ENCODE measurements around the gene AGTR1.

DNA sequence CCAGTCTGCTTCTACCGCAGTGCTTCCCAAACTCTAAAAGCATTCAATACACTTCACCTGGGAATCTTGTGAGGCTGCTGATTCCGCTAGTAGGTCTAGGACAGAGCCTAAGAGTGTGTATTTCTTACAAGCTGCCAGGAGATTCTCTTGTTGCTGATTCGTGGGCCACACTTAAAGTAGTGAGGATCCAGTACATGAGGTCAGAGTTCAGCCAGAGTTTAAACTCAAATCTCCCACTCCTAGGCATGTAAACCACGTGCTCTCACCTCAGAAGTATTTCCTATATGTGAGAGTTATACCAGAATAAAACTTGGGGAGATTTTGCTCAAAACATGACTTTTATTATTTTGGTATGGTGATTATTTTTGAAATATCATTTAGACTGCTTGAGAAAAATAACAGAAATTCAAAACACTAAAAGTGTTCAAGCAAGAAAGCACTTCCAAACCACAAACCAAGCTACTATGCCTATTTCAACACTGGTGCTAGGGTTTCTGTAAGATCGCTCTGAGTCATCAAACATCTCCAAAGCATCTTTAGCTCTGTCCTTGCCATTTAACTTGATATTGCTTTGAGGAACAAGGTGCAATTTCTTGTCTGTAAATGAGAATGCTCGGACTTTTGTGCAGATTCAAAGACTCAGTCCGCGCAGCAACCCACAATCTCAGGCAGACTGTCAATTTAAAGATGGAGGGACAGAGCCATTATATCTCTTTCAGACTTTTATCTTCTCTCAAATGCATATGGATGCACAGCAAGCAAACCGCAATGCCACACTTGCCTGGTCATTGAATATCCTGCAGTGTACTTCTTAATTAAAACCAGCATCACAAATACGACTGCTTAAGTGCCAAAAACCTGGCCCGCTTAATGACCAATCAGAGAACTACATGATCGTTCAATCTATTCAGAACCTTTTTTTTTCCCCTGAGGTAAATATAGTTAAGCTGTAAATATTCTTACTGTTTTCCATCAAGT, 59.8 kb downstream of the AGTR1 start:
- TF ChIP-seq, protein P1, sequence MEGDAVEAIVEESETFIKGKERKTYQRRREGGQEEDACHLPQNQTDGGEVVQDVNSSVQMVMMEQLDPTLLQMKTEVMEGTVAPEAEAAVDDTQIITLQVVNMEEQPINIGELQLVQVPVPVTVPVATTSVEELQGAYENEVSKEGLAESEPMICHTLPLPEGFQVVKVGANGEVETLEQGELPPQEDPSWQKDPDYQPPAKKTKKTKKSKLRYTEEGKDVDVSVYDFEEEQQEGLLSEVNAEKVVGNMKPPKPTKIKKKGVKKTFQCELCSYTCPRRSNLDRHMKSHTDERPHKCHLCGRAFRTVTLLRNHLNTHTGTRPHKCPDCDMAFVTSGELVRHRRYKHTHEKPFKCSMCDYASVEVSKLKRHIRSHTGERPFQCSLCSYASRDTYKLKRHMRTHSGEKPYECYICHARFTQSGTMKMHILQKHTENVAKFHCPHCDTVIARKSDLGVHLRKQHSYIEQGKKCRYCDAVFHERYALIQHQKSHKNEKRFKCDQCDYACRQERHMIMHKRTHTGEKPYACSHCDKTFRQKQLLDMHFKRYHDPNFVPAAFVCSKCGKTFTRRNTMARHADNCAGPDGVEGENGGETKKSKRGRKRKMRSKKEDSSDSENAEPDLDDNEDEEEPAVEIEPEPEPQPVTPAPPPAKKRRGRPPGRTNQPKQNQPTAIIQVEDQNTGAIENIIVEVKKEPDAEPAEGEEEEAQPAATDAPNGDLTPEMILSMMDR (IDR thresholded peaks at IDR 0.05; ENCODE audit: extremely low read depth in 1 of 2, insufficient read depth in 1 of 2, low read depth in 1 of 2, low read length in 2 of 2) = no peak
- no peak for TF ChIP-seq POLR2A (IDR thresholded peaks at IDR 0.05; ENCODE audit: low read depth, low read length)

Measured in endothelial cell of umbilical vein (primary cell).